T1000 (cell line): ENCODE measurements around the gene KITLG.
"Not testable (repeated sequence)": the region's sequence is repeated elsewhere in the genome, so short reads cannot be mapped to it uniquely, and the experiment has no call there.

ENCODE experiments used
- DNase-seq: peaks from one replicate; lab custom pipeline; 2025; ENCODE audit warnings: mixed read lengths; lab: John Stamatoyannopoulos, UW

KITLG gene

GRCh38 chr12:88575361-88575970 lies 4.8 kb downstream of the KITLG start:
- no peak for DNase-seq

GRCh38 chr12:88574278-88574677 lies 6.0 kb downstream of the KITLG start:
- no peak for DNase-seq

- no peak for DNase-seq
Measured at GRCh38 chr12:88573583-88573982, 6.7 kb downstream of the KITLG start.

DNA sequence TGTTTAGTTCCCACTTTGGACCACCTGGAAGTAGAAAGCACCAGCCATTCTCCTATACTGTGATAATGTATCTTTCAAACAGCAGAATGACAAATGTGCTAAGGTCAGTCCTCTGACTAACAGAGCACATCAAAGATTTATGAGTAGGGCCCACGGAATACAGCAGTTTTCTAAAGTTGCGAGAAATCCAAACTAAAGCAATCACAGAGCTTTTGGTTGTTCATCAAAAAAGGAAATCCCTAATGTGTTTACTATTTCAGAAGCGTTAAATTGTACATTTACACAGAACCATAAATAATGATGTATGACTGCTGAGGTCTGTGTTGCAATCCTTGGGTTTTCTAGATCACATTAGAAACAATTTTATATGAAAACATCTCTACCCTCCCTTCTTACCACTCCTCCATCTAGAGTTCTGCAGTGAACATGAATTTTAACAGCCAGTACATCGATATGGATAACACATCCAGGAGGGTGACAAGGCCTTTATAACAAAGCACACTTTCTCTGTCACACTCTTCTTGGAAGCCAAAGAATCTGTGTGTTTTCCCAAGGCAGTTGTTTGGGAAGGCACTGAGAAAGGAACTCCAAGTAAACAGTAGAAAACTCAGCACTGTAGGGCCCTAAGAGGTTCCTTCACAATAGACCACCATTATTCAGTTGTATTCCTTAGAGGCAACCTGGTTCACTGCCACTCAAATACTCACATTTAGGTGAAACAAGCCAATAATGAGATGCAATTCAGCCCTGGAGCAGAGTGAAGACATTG lies 7.3 kb downstream of the KITLG start:
- DNase-seq, result no peak

DNA sequence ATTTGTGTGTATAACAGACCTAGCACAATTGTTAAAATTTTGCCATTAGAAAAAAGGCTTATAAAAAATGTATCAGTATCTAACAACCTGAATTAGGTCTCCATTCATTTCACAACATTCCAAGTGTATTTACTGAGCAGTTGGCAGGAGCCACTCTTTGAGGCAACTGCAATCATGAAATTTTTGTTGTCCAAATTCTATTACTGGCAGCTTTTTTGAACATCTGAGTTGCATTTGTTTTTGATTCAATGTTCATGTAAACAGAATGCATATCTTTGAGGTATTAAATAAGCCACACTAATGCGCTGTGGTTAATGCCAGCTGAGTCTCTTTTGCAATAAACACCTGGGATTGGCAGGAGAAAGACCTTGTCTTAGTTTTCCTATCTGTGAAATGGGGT lies 8.7 kb downstream of the KITLG start:
- no peak for DNase-seq

- DNase-seq, result no peak
Measured at GRCh38 chr12:88570103-88570502, 10.2 kb downstream of the KITLG start.

DNA sequence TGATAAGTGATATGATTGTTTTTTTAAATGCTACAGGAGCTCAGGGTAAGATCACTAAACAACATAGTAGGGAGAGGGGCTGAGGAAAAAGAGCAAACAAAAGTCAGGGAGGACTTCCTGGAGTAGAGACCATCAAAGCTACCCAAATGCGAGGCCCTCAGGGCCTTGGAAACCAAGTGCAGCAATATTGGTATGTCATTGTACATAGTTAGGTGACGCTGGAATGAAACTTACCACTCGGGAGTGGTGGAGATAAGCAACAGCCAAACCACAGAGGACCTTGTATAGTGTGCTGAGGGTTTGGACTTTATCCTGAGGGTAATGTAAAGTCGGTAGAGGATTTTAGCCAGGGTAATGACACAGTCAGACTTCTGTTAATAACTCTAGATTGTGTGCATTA lies 13.8 kb downstream of the KITLG start:
- DNase-seq, result no peak

- DNase-seq, result no peak
Measured at GRCh38 chr12:88562846-88563582, 17.3 kb downstream of the KITLG start.

GRCh38 chr12:88562151-88562550 lies 18.1 kb downstream of the KITLG start:
- no peak for DNase-seq

- no peak for DNase-seq
Measured at GRCh38 chr12:88559772-88560171, 20.5 kb downstream of the KITLG start.

DNA sequence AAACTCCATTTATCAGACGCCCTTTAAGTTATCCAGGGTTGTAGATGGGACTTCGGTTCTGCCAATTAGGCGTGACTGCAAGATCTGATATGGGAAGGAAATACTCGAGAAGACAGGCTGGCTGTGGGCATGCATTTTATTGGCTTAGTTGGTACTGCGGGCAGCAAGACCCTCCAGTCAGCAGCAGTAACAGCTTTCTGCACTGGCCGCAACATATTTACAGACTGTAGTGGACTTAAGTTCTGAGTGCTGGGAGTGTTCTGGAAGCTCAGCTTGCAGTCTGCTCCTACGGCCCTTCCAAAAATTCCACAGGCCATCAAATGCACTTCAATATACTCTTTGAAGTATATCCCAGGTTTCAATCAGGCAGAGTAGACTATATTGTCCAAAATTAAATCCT lies 21.1 kb downstream of the KITLG start:
- DNase-seq, result no peak

GRCh38 chr12:88558340-88558867 lies 21.9 kb downstream of the KITLG start:
- DNase-seq, result no peak

GRCh38 chr12:88556213-88556774 lies 24.0 kb downstream of the KITLG start:
- no peak for DNase-seq

- DNase-seq, result no peak
Measured at GRCh38 chr12:88553941-88554658, 26.2 kb downstream of the KITLG start.

GRCh38 chr12:88552610-88553079 lies 27.6 kb downstream of the KITLG start:
- DNase-seq, result no peak

- DNase-seq, result no peak
Measured at GRCh38 chr12:88549929-88550328, 30.3 kb downstream of the KITLG start.

- not testable (repeated sequence) for DNase-seq
Measured at GRCh38 chr12:88547949-88548348, 32.3 kb downstream of the KITLG start.

DNA sequence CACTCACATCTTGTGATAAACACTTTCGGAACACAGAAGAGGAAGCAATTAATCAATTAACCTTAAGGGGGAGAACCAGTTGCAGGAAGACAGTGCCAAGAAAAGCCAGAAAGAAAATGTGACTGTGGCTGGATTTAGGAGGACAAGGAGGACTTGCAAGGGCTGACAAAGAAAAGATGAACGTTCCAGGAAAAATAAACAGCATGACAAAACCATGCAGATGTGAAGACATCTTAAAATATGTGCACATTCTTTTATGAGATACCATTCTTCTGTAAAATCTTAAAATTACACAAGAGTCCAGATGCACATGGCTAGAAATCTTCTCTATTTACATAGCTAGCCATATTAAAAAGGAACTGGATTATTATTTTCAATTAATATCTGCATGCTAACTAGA lies 33.4 kb downstream of the KITLG start:
- DNase-seq, result no peak

- no peak for DNase-seq
Measured at GRCh38 chr12:88546226-88546625, 34.0 kb downstream of the KITLG start.

GRCh38 chr12:88544991-88545980 lies 35.0 kb downstream of the KITLG start:
- no peak for DNase-seq
